ENCODE data around the gene MAML2. TPM values are rescaled to one million over a fixed set of nuclear protein-coding genes. Genes with fewer than 3 reads are reported as not detected.

The MAML2 gene
- total and polyA plus RNA-seq, 4 donors, result 0.56 to 2.1 (median 1.4) TPM

DNA sequence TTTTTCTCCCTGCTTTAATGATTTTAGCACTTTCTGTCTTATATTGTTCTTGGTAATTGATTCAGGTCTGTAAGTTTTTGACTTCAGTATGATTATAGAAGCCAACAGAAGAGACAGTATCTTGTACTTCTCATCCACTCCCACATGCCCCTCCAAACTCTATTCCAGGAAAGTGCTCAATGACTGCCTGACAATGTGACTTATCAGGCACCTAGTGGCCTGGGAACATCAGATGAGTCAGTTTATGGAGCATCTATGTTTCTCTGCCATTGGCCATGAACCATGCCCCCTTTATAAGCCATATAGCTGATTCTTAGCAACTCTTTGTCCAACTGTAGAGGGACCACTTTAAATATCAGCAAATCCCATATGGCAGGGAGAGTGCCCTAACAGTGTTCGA lies 239.9 kb downstream of the MAML2 start:
- Histone ChIP-seq H3K4me1 (ENCODE audit: control insufficient read depth in 4 of 4, insufficient read depth in 4 of 4, low read length in 3 of 4) (no peaks in the 10 kb centered on the region), H3K4me3 (ENCODE audit: low read depth in 1 of 3, low read length in 3 of 3) (no peak overlapping the region), H3K9ac (ENCODE audit: low read depth in 1 of 2, low read length in 2 of 2) (no peak overlapping the region), H3K9me3 (ENCODE audit: control insufficient read depth in 4 of 4, low read length in 3 of 4) (no peaks in the 10 kb centered on the region), H3K27me3 (ENCODE audit: control insufficient read depth in 4 of 4, insufficient read depth in 4 of 4, low read length in 3 of 4) (no peaks in the 10 kb centered on the region), H3K36me3 (ENCODE audit: control insufficient read depth in 4 of 4, insufficient read depth in 3 of 4, low read depth in 1 of 4, low read length in 3 of 4) (no peaks in the 10 kb centered on the region), H3K27ac (ENCODE audit: low read depth in 1 of 2, low read length in 2 of 2) (no peak overlapping the region)
- WGBS, result 91% methylated on average over 1 of the region's 1 CpG
- TF ChIP-seq GABPA (IDR thresholded peaks at IDR 0.05 in 1 of 2, conservative IDR thresholded peaks at IDR 0.05 in 1 of 2), result no peak
- no peak for TF ChIP-seq TAF1 (conservative IDR thresholded peaks at IDR 0.05)
- no peak for TF ChIP-seq YY1 (IDR thresholded peaks at IDR 0.05)
- no peak for TF ChIP-seq RAD21 (IDR thresholded peaks at IDR 0.05)
- no peak for TF ChIP-seq HNF4A (conservative IDR thresholded peaks at IDR 0.05)
- TF ChIP-seq EGR1 (IDR thresholded peaks at IDR 0.05; ENCODE audit: low read depth in 2 of 2), result no peak
- TF ChIP-seq, protein P1, sequence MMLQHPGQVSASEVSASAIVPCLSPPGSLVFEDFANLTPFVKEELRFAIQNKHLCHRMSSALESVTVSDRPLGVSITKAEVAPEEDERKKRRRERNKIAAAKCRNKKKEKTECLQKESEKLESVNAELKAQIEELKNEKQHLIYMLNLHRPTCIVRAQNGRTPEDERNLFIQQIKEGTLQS (IDR thresholded peaks at IDR 0.05), result no peak
- no peak for TF ChIP-seq FOXA1 (IDR thresholded peaks at IDR 0.05)
- TF ChIP-seq, protein P2, sequence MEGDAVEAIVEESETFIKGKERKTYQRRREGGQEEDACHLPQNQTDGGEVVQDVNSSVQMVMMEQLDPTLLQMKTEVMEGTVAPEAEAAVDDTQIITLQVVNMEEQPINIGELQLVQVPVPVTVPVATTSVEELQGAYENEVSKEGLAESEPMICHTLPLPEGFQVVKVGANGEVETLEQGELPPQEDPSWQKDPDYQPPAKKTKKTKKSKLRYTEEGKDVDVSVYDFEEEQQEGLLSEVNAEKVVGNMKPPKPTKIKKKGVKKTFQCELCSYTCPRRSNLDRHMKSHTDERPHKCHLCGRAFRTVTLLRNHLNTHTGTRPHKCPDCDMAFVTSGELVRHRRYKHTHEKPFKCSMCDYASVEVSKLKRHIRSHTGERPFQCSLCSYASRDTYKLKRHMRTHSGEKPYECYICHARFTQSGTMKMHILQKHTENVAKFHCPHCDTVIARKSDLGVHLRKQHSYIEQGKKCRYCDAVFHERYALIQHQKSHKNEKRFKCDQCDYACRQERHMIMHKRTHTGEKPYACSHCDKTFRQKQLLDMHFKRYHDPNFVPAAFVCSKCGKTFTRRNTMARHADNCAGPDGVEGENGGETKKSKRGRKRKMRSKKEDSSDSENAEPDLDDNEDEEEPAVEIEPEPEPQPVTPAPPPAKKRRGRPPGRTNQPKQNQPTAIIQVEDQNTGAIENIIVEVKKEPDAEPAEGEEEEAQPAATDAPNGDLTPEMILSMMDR (IDR thresholded peaks at IDR 0.05; ENCODE audit: low read depth, low read length, missing input control), result no peak
- TF ChIP-seq JUND (IDR thresholded peaks at IDR 0.05), result no peak
- no peak for TF ChIP-seq SP1 (IDR thresholded peaks at IDR 0.05)
- TF ChIP-seq FOXA2 (IDR thresholded peaks at IDR 0.05), result no peak
- DNase-seq (ENCODE audit: low spot score), result no peak

DNA sequence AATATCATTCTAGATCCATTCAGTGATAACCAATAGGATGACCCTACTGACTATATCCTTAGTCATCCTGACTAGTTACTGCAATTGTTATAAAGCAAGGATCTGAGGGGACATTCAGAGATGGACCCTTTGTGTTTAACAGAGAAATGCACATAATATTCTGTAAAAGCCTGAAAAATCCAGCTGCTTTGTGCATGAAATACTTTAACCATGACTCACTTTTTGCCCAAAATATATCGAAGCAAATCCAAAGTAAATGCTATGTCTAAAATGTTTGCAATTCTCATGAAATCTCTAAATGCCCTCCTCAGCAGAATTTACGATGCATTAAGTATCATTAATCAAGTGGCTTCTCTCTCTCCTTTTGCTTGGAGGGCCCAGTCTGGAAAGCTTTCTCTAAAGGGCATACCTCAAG lies 240.3 kb downstream of the MAML2 start:
- DNase-seq (ENCODE audit: low spot score), result no peak
- Histone ChIP-seq H3K36me3 (ENCODE audit: control insufficient read depth in 4 of 4, insufficient read depth in 3 of 4, low read depth in 1 of 4, low read length in 3 of 4) (no peaks in the 10 kb centered on the region), H3K27ac (ENCODE audit: low read depth in 1 of 2, low read length in 2 of 2) (no peak overlapping the region), H3K4me1 (ENCODE audit: control insufficient read depth in 4 of 4, insufficient read depth in 4 of 4, low read length in 3 of 4) (no peaks in the 10 kb centered on the region), H3K9ac (ENCODE audit: low read depth in 1 of 2, low read length in 2 of 2) (no peak overlapping the region), H3K4me3 (ENCODE audit: low read depth in 1 of 3, low read length in 3 of 3) (no peak overlapping the region), H3K27me3 (ENCODE audit: control insufficient read depth in 4 of 4, insufficient read depth in 4 of 4, low read length in 3 of 4) (no peaks in the 10 kb centered on the region), H3K9me3 (ENCODE audit: control insufficient read depth in 4 of 4, low read length in 3 of 4) (no peaks in the 10 kb centered on the region)
- 83% methylated on average over 2 of the region's 2 CpGs for WGBS
- no peak for TF ChIP-seq EGR1 (IDR thresholded peaks at IDR 0.05; ENCODE audit: low read depth in 2 of 2)
- peak in 1 of 2 donors; percentile 21 for TF ChIP-seq JUND (IDR thresholded peaks at IDR 0.05)

DNA sequence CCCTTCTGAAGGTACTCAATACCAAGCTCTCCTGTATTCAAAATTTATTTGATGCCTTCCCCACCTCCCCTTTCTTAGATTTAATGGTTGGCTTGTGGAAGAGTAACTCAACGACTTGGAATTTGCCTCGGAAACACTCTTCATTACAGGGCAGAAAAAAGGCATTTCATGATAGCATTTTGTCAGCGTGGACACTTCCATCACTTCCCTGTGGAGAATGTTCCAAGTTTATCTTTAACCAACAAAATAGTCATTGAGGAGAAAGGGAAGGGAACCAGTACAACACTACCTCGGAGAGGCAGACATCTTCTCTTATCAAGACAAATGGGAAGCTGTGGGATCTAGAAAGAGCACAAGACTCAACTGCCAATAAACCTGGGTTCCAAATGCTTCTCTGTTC lies 241.8 kb downstream of the MAML2 start:
- H3K27ac ChIP-seq (ENCODE audit: low read depth in 1 of 2, low read length in 2 of 2), result no peak overlapping the region
- no peaks in the 10 kb centered on the region for H3K36me3 ChIP-seq (ENCODE audit: control insufficient read depth in 4 of 4, insufficient read depth in 3 of 4, low read depth in 1 of 4, low read length in 3 of 4)
- H3K9me3 ChIP-seq (ENCODE audit: control insufficient read depth in 4 of 4, low read length in 3 of 4), result no peaks in the 10 kb centered on the region
- 71% methylated on average over 4 of the region's 4 CpGs for WGBS
- H3K27me3 ChIP-seq (ENCODE audit: control insufficient read depth in 4 of 4, insufficient read depth in 4 of 4, low read length in 3 of 4), result no peaks in the 10 kb centered on the region
- H3K4me3 ChIP-seq (ENCODE audit: low read depth in 1 of 3, low read length in 3 of 3), result no peak overlapping the region
- no peaks in the 10 kb centered on the region for H3K4me1 ChIP-seq (ENCODE audit: control insufficient read depth in 4 of 4, insufficient read depth in 4 of 4, low read length in 3 of 4)
- DNase-seq (ENCODE audit: low spot score), result no peak
- H3K9ac ChIP-seq (ENCODE audit: low read depth in 1 of 2, low read length in 2 of 2), result no peak overlapping the region
- no peak for TF ChIP-seq RAD21 (IDR thresholded peaks at IDR 0.05)
- no peak for TF ChIP-seq TAF1 (conservative IDR thresholded peaks at IDR 0.05)
- no peak for TF ChIP-seq NR2F2 (IDR thresholded peaks at IDR 0.05)
- no peak for TF ChIP-seq JUND (IDR thresholded peaks at IDR 0.05)
- no peak for TF ChIP-seq GABPA (IDR thresholded peaks at IDR 0.05 in 1 of 2, conservative IDR thresholded peaks at IDR 0.05 in 1 of 2)
- TF ChIP-seq, protein P3, sequence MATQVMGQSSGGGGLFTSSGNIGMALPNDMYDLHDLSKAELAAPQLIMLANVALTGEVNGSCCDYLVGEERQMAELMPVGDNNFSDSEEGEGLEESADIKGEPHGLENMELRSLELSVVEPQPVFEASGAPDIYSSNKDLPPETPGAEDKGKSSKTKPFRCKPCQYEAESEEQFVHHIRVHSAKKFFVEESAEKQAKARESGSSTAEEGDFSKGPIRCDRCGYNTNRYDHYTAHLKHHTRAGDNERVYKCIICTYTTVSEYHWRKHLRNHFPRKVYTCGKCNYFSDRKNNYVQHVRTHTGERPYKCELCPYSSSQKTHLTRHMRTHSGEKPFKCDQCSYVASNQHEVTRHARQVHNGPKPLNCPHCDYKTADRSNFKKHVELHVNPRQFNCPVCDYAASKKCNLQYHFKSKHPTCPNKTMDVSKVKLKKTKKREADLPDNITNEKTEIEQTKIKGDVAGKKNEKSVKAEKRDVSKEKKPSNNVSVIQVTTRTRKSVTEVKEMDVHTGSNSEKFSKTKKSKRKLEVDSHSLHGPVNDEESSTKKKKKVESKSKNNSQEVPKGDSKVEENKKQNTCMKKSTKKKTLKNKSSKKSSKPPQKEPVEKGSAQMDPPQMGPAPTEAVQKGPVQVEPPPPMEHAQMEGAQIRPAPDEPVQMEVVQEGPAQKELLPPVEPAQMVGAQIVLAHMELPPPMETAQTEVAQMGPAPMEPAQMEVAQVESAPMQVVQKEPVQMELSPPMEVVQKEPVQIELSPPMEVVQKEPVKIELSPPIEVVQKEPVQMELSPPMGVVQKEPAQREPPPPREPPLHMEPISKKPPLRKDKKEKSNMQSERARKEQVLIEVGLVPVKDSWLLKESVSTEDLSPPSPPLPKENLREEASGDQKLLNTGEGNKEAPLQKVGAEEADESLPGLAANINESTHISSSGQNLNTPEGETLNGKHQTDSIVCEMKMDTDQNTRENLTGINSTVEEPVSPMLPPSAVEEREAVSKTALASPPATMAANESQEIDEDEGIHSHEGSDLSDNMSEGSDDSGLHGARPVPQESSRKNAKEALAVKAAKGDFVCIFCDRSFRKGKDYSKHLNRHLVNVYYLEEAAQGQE (IDR thresholded peaks at IDR 0.05), result no peak
- TF ChIP-seq, protein P1 (IDR thresholded peaks at IDR 0.05), result no peak
- TF ChIP-seq, protein P4, sequence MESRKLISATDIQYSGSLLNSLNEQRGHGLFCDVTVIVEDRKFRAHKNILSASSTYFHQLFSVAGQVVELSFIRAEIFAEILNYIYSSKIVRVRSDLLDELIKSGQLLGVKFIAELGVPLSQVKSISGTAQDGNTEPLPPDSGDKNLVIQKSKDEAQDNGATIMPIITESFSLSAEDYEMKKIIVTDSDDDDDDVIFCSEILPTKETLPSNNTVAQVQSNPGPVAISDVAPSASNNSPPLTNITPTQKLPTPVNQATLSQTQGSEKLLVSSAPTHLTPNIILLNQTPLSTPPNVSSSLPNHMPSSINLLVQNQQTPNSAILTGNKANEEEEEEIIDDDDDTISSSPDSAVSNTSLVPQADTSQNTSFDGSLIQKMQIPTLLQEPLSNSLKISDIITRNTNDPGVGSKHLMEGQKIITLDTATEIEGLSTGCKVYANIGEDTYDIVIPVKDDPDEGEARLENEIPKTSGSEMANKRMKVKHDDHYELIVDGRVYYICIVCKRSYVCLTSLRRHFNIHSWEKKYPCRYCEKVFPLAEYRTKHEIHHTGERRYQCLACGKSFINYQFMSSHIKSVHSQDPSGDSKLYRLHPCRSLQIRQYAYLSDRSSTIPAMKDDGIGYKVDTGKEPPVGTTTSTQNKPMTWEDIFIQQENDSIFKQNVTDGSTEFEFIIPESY (IDR thresholded peaks at IDR 0.05), result no peak
- TF ChIP-seq, protein P2 (IDR thresholded peaks at IDR 0.05; ENCODE audit: low read depth, low read length, missing input control), result no peak

Data from liver (tissue), 9 donors.